Measurements from ENCODE around the gene SLC6A12.
A peak's percentile ranks its signal among the peaks of the same experiment; 100 is the strongest.

SLC6A12 gene

DNA sequence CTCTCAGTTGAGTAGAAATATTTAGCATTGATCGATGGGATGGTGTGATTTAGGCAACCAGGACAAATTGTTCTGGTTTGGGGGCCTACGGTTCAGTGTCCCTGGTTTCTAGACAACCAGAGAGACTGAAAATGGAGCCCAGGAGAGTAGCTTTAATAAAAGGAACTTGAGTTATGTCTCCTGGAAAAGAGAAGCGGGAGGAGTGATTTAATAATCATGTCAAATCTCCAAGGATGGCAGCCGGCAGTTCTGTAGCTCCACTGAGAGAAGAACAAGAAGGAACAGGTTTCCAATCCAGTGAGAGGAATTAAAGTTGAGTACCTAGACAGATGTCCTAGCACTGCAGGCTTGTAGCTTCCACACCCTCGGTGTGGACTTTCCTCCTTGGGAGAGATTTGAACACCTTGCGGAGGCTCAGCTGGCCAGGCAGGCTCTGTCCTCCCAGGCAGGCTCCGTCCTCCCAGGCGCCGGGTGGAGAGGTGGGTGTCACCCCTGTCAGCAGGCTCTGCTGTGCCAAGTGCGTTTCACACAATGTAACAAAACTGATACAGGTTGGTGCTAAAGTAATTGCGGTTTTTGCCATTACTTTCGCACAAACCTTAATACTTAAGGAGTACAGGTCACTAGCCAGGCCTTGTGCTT lies 45.9 kb downstream of the SLC6A12 start:
- DNase-seq (ENCODE audit: insufficient read length, low spot score) = no peak
- no peak for FAIRE-seq

DNA sequence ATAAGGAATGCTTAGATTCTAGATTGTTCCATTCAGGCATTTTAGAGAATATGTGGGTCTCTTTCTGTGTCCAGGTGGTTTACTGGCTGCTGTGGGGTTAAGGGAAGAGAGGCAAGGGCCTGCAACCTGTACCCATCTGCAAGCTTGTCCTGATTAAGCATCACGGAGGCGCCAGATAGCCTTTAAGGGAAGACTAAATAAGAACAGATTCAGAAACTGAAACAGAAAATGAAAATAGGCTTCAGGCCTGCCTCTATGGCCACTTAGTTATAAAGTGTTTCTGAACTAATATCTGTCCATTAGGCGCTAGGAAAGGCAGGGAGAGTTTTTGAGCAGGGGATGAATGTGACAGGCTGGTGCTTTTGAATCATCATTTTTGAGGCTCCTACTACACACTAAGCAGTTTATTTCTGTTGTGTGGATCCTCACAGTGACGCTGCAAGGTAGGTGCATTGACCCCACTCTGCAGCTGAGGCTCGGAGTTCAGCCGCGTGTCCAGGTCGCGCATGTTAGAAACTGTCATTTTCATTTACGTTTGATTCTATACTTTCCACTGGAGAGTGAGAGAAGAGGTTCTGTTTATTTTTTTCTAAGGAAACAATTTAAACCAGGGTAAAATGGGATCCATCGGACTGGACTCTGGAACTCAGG lies 47.4 kb downstream of the SLC6A12 start:
- DNase-seq (ENCODE audit: insufficient read length, low spot score) (no peak), FAIRE-seq (no peak)

DNA sequence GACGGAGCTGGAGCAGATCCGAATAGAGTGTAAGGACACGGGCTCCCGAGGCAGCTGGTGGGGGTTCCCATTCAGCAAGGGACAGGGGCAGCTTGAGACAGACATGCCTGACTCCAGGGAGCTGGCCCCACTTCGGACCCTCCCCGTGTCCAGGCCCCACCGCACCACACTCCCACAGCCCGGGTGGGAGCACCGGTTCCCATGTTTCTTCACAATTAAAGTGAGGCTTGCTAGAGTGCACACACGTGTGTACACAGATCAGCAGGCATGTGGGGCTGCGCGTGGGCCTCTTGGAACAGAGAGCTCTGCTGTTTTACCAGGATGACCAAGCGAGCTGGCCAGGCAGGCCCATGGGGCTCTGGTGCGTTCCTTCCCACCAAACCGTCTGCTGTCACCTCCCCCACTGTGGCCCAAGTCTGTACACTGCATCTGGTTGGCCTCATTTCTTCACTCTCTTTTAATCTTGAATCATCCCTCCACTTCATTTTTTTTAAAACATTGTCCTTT lies 48.0 kb downstream of the SLC6A12 start:
- no peak for FAIRE-seq

DNA sequence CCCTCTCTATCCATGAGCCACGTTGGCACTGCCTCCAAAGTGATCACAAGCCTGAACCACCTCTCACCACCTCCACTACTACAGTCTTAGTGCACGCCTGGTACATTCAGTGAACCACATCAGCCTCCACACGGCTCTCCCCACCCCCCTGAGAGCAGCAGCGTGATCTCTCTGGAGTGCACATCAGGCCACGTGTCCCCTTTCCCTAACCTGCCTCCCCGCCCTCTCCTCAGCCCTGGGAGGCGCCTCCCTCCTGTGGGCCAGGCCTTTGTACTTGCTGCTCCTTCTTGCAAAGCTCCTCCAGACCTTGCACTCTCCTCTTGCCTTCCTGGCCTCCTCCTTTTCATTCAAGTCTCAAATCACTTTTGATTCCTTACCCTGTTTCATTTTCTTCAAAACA lies 49.8 kb downstream of the SLC6A12 start:
- FAIRE-seq (no peak), DNase-seq (ENCODE audit: insufficient read length, low spot score) (no peak)

More for the DNA sequence above, 48.0 kb downstream of the SLC6A12 start:
- no peak for DNase-seq (ENCODE audit: insufficient read length, low spot score)

DNA sequence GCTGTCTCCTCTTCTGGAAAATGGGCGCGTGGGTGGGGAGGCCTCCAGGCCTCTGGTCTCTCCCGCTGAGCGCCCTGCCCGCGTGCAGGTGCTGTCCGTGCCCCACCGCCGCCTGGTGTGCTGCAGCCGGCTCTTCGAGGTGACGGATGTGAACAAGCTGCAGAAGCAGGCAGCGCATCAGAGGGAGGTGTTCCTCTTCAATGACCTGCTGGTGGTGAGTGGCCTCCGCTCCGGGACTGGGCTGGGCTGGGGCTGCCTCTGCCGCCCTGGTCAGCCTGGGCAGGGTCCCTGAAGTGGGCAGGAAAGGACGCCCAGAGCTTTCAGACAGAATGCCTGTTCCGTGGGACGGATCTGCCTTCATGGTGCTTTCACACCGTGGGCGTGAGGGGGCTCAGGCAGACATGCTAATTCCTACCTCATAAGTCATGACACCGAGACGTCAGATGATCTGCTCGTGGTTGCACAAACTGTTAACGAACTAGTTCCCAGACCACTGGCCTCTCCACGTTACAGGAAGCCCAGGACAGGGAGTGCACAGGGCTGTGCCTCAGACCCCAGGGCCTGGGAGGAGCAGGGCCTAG lies 50.5 kb downstream of the SLC6A12 start:
- no peak for DNase-seq (ENCODE audit: insufficient read length, low spot score)
- FAIRE-seq = no peak

DNA sequence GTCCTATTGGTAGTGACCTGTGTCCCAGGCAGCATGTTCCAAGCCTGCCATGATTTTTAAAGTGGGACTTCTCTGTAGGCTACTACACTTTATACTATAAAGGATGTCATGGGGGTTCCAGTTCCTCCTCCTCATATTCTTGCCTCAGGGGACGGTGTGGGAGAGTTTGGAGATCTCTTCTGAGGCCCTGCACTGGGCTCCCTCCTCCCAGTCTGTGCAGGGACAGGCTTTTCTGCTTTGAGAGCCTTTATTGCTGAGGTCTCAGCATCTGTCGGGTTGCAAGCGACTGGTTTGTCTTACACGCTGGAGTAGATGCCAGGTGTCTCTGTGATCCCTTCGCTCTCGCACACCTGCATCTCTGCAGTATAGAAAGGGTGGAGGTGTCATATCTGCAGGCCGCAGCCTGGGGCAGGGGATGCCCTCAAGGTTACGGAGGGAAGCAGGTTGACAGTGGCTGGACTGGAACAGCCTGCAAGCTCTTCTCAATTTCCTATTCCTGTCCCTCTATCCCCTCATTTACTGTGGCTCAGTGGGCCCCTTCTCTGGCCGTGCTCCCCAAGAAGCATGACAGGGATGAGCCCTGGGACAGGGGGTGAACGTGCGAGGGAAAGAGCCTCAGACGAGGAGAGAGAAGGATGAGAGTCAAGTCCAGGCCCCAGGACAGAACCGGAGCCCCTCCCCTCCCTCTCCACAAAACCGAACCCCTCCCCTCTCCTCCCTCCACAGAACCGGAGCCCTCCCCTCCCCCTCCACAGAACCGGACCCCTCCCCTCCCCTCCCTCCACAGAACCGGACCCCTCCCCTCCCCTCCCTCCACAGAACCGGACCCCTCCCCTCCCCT lies 51.3 kb downstream of the SLC6A12 start:
- FAIRE-seq (no peak), DNase-seq (ENCODE audit: insufficient read length, low spot score) (no peak)

DNA sequence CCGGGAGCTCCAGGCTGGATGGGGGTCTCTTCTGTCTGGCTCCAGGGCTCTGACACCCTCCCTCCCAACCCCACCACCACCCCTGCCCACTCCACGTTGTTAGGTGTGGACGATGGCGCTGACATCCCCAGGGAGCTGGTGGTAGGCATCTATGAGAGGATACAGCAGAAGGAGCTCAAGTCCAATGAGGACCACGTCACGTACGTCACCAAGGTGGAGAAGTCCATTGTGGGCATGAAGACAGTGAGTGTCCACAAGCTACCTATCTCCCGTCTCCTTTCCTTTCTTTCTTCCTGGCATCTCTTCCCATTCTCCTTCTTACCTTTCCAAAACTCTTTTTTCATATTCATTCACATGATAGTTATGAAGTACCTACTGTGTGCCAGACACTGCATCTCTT lies 52.1 kb downstream of the SLC6A12 start:
- DNase-seq (ENCODE audit: insufficient read length, low spot score) (no peak), FAIRE-seq (no peak)

DNA sequence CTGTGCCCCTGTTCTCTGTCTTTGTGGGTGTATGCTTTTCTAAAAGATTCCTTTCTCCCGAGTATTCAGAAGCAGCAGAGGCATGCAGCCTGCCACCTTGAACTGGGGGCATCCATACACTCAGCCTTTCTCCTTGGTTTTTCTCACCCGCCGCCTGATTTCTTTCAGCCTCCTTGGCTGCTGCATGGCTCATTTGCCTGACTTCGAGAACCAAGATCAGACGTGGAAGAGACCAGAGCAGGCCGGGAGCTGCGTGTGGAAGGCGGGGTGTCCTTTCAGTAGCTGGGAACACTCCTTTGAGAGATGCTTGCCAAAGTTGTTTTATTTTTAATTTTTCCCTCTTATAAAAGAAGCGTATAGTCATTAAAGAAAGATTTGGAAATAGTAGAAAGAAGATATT lies 53.1 kb downstream of the SLC6A12 start:
- no peak for FAIRE-seq

DNA sequence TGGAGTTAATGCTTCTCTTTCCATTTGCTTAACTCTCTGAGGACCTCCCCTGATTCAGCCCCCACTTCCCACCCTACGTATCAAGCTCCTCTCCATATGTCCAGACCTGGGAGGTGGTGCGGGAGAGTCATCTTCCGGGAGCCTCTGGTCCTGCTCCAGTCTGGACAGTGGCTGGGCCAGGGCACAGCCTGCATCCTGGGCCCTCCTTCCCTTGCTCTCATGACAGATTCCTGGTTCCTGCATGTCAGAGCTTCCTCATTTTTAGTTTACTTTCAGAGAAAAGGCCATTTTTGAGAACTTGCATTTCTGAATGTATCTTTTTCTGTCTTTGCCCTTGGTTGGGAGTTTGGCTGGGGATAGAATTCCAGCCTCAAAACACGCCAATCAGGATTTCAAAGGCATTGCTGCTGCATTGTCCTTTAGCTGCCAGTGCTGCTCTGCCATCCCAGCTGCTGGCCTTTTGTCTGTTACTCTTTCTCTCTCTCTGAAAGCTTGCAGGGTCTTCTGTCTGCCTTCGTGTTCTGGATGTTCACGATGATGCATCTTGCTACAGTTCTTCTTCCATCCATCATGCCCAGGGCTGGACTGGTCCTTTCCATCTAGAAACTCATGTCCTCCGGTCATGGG lies 54.7 kb downstream of the SLC6A12 start:
- DNase-seq (ENCODE audit: insufficient read length, low spot score) = no peak
- no peak for FAIRE-seq

More for the DNA sequence above, 53.1 kb downstream of the SLC6A12 start:
- DNase-seq (ENCODE audit: insufficient read length, low spot score) = no peak

DNA sequence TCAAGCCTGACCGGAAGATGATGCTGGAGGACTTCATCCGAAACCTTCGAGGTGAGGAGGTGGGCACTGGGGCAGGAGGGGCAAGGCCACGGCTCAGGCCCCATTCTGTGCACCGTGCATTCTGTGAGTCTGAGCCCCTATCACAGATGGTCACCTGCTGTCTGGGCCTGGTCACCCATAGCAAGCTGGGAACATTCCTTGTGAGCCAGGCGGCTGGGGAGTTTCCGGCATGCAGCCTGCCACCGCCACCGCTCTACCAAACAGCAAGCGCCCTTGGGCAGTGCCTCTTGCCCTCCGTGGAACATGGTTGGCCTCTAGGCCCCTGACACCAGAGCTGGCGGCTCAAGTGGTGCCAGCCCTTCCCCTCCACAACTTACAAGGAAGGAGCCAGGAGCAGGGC lies 56.3 kb downstream of the SLC6A12 start:
- DNase-seq (ENCODE audit: insufficient read length, low spot score) = no peak
- no peak for FAIRE-seq

DNA sequence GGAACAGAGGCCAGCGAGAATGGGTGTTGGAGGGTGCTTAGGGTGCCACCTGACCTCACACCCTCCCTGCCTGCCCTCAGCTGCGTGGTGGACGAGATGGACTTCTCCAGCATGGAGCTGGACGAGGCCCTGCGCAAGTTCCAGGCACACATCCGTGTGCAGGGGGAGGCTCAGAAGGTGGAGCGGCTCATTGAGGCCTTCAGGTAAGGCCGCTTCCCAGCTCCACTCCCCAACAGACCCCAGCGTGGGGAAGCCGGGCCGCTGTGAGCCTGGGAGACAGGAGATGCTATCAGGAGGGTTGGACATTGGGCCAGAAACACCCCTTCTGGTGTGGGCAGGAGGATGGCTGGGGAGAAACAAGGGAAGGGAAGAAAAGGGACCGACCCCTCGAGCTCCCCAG lies 57.0 kb downstream of the SLC6A12 start:
- FAIRE-seq (no peak), DNase-seq (ENCODE audit: insufficient read length, low spot score) (no peak)

DNA sequence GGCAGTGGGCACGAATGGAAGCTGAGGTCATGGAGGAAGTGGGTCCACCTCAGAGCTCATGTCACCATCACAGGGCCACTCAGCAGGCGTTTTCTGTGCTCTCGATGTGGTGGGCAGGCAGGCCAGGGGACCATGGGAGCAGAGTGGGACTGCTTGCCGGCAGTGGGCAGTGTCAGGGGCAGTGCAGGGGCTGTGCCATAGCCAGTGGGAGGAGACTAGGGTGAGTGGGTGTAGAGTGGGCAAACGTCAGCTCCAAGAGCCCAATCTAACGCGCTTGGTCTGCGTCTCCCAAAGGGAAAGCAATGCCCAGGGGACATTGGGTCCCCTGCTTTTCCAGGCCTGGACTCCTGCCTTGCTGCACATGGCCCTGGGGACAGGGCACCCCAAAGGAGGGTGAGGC lies 58.3 kb downstream of the SLC6A12 start:
- DNase-seq (ENCODE audit: insufficient read length, low spot score) (no peak), FAIRE-seq (no peak)

DNA sequence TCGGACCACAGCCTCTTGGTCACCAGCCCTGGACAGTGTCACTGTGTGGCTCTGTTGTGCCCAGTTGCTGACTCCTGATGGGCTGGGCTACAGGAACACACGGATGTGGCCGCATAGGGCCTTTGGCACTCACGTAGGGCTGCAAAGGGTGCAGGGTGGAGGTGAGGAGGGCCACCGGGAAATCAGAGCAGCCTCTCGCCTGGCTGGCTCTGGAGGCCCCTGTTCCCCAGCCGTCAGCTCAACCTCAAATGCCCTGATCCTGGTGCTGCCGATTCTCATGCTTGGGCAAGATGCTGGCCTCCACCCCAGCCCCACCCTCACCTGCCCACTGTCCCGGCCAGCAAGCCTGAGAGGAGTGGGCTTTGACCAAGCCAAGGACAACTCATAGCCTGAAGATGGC lies 59.0 kb downstream of the SLC6A12 start:
- no peak for FAIRE-seq

DNA sequence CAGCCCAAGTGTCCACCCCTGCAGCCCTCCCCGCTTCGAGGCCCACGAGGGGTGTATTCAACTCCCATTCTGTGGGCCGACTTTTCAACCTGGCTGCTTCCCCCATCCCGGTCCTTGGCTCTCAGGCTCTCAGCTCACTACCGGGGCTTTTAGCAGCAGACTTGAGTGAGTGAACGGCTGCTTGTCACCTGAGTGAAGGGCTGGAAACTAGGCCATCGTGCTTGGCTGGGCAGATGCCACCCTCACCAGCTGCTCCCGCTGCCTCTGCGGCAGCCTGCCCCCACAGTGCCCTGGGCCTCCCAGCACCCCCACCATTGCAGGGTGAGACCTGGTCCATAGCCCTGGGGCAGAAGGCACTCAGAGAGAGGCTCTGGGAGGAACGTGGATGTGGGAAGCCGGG lies 59.9 kb downstream of the SLC6A12 start:
- no peak for FAIRE-seq
- DNase-seq (ENCODE audit: insufficient read length, low spot score) = no peak

More for the DNA sequence above, 59.0 kb downstream of the SLC6A12 start:
- no peak for DNase-seq (ENCODE audit: insufficient read length, low spot score)

DNA sequence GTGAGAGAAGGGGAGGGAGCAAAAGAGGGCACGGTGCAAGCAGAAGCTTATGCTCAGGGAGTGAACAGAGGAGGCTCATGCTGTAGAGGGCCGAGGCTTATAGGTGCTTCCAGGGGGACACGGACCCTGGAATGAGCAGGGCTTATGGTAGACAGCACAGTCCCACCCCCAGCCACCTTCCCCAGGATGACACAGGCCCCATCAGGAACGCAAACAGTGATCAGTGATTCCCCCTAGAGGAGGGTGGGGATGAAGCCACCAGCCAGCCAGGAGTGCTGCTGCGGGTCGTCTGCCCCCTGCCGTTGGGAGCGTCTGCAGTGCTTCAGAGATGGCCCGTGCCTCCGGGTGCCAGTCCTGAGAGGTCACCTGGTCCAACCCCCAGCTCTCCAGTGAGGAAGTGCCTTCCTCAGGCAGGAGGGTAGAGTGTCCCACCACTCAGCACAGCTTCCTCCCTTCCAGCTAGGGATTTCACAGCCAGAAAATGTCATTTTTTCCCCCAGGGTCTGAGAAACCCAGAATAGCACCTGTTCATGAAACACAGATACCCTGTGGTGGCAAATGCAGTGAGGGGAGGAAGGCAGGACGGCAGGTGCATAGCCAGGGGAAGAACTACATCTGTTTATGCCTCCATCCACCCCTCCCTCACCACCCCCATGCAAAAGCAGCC lies 60.7 kb downstream of the SLC6A12 start:
- FAIRE-seq (peak; percentile 58), DNase-seq (ENCODE audit: insufficient read length, low spot score) (peak; percentile 83)

DNA sequence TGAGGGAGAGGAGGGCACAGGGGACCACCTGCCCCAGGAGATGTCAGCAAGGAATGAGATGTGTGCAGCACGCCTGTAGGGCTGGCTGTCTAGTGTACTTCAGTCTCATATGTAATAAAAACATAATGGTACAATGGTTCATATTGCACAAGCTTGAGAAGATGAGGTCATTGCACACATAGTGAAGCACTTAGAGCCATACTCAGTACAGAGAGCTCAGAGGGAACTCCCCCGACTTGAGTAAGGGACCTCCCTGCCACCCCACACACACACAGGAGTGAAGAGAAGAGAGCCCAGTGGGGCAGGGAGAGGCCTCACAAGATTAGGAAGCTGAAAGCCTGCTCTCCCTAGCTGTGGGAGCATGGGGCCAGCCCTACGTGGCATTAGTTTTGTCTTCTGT lies 61.5 kb downstream of the SLC6A12 start:
- FAIRE-seq = no peak
- no peak for DNase-seq (ENCODE audit: insufficient read length, low spot score)

DNA sequence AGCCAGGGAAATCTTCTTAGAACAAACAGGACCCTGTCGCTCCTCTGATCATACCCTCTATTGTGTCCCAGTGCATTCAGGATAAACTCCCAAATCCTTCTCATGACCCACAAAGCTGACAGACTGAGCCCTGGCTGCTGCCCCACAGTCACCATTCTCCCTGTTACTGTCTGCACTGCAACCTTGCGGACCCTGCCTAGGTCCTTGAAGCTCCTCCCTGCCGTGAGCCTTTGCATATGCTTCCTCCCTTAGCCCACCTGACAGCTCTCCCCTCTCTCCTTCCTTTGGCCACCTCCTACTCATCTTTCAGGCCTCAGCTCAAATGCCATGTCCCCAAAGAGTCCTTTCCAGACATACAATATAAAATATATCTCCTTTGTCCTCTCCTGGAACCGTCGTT lies 62.4 kb downstream of the SLC6A12 start:
- DNase-seq (ENCODE audit: insufficient read length, low spot score) = no peak
- FAIRE-seq = no peak

DNA sequence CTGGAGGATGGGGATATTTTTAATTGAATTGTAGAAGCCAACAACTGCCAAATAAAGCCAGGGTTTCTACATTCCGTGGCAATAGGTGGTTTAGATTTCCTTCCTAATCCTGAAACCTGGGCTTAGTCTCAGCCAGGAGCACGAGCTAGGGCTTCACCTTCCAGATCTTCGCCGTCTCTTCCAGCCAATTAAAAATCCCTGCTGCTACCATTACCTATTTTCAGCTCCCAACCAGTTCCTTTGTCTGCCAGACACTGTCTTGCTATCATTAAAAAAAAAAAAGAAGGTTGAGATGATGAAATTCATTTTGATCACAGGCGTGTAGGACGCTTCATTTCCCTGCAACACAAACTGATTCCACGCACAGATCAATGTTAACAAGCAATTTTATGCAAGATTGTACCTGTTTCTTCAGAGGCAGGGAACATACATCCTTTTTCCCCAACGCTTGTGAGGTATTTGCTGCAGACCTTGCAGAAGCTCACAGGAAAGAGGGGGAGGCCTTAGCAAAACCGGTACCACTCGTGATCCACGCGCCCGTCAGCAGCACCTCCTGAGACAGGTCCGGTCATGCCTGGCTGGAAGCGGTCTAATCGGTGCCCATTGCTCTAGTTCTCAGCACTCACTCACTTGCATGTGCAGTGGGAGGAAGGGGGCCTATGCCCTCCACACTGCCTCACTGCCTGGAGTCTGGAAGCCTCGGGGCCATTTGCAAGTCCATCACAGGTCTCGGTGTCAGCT lies 65.1 kb downstream of the SLC6A12 start:
- FAIRE-seq = no peak

DNA sequence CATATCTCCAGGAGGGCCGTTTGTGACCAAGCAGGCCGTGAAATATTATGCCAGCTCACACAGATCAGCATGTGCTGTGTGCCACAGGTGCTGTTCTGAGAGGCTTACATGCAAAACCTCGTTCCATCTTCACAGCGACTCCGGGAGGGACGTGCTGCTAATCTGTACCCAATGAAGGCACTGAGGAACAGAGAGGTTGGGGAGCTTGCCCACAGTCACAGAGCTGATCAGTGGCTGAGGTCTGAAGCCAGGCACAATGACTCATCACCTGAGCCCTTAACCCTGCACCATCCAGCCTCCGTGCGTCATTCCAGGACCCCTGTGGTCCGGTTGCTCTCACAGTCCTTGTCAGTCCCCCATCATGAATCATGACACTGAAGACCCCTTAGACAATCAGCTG lies 66.7 kb downstream of the SLC6A12 start:
- DNase-seq (ENCODE audit: insufficient read length, low spot score) = no peak
- FAIRE-seq = no peak

More for the DNA sequence above, 65.1 kb downstream of the SLC6A12 start:
- no peak for DNase-seq (ENCODE audit: insufficient read length, low spot score)

Data from HTR-8/SVneo (cell line).